NCI-H524 (cell line): Measurements from ENCODE around the gene EXOSC7.
"Not testable (repeated sequence)": the region's sequence is repeated elsewhere in the genome, so short reads cannot be mapped to it uniquely, and the experiment has no call there.

Experiments
- DNase-seq, 2 experiments: peaks; one replicate each; lab custom pipeline; 2025; lab: John Stamatoyannopoulos, UW

Gene EXOSC7

GRCh38 chr3:44976002-44976815, at the start of gene EXOSC7, which contains the start of gene ZDHHC3:
EXOSC7 (plus strand) TSS chr3:44976244; CDS start chr3:44976278, 34 bp downstream.
ZDHHC3 (minus strand) TSS chr3:44976174; CDS start chr3:44959436, 16,738 bp downstream.
- DNase-seq, result peak; percentile 44 to 76

GRCh38 chr3:44926921-44927320, 49.1 kb upstream of the EXOSC7 start:
- no peak for DNase-seq

- DNase-seq, result no peak
These were observed 48.7 kb upstream of the EXOSC7 start for GRCh38 chr3:44927371-44927770.

- no peak for DNase-seq
These were observed 46.3 kb upstream of the EXOSC7 start for GRCh38 chr3:44929782-44930181.

GRCh38 chr3:44930911-44931310, 45.1 kb upstream of the EXOSC7 start:
- DNase-seq, result no peak

GRCh38 chr3:44931791-44932190, 44.3 kb upstream of the EXOSC7 start:
- no peak for DNase-seq

- DNase-seq, result no peak
These were observed 43.8 kb upstream of the EXOSC7 start for GRCh38 chr3:44932271-44932670.

GRCh38 chr3:44932986-44933944, 42.8 kb upstream of the EXOSC7 start:
- no peak for DNase-seq

GRCh38 chr3:44939581-44940036, 36.4 kb upstream of the EXOSC7 start:
- peak; percentile 74 to 93 for DNase-seq

- DNase-seq, result no peak
These were observed 33.7 kb upstream of the EXOSC7 start for GRCh38 chr3:44942202-44942921.

- no peak for DNase-seq
These were observed 27.8 kb upstream of the EXOSC7 start for GRCh38 chr3:44948239-44948638.

GRCh38 chr3:44949770-44950169, 26.3 kb upstream of the EXOSC7 start:
- DNase-seq, result not testable (repeated sequence)

- no peak for DNase-seq
These were observed 25.7 kb upstream of the EXOSC7 start for GRCh38 chr3:44950275-44950734.

- DNase-seq, result no peak
These were observed 23.4 kb upstream of the EXOSC7 start for GRCh38 chr3:44952689-44953088.

- no peak for DNase-seq
These were observed 21.7 kb upstream of the EXOSC7 start for GRCh38 chr3:44954304-44954703.

- no peak for DNase-seq
These were observed 21.1 kb upstream of the EXOSC7 start for GRCh38 chr3:44954962-44955361.

GRCh38 chr3:44955917-44956316, 20.1 kb upstream of the EXOSC7 start:
- DNase-seq, result no peak

GRCh38 chr3:44957986-44958385, 18.1 kb upstream of the EXOSC7 start:
- DNase-seq, result no peak

- DNase-seq, result no peak
These were observed 17.7 kb upstream of the EXOSC7 start for GRCh38 chr3:44958386-44958785.

GRCh38 chr3:44960387-44961026, 15.5 kb upstream of the EXOSC7 start:
- DNase-seq, result no peak

- no peak for DNase-seq
These were observed 14.2 kb upstream of the EXOSC7 start for GRCh38 chr3:44961888-44962287.
